HG03103 (cell line): Measurements from ENCODE around the gene GLB1L.
"Not testable (repeated sequence)": the region's sequence is repeated elsewhere in the genome, so short reads cannot be mapped to it uniquely, and the experiment has no call there.

ENCODE experiments used
- ATAC-seq: cut with Tn5 transposase; IDR thresholded peaks from one replicate; pipeline ENCODE4 v1.9.1; 2021; ENCODE audit warnings: low read depth; ENCODE audit not compliant: unreplicated experiment

GLB1L gene

GRCh38 chr2:219281588-219281987 is 36.3 kb upstream of the GLB1L start:
- no peak for ATAC-seq

GRCh38 chr2:219280651-219281050 is 35.4 kb upstream of the GLB1L start:
- ATAC-seq: no peak

DNA sequence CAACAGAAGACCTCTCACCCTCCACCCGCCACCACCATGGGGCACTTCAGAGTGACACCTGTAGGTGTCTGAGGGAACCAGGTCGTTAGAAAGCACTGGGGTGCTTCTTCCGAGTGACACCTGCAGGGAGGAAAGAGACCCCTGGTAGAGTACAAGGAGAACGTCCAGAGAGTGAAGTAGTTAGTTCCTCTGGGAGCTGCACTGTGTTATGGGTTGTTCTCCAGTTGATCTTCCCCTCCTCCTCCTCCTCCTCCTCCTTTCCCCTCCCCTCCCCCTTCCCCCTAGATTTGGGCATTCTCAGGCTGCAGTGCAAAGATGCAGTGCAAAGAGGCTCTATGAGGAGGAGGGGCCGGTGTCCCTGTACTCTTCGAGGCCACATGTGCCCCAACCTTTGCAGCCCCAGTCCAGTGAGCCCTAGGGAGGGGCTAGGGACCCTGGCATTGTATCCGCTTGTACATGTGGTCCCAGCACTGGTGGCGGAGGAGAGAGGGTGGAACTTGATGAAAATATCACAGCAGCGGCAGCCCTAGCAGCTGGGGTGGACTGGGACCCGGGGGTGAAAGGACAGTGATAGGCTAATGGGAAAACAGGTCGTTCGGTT is 34.8 kb upstream of the GLB1L start:
- ATAC-seq: no peak

DNA sequence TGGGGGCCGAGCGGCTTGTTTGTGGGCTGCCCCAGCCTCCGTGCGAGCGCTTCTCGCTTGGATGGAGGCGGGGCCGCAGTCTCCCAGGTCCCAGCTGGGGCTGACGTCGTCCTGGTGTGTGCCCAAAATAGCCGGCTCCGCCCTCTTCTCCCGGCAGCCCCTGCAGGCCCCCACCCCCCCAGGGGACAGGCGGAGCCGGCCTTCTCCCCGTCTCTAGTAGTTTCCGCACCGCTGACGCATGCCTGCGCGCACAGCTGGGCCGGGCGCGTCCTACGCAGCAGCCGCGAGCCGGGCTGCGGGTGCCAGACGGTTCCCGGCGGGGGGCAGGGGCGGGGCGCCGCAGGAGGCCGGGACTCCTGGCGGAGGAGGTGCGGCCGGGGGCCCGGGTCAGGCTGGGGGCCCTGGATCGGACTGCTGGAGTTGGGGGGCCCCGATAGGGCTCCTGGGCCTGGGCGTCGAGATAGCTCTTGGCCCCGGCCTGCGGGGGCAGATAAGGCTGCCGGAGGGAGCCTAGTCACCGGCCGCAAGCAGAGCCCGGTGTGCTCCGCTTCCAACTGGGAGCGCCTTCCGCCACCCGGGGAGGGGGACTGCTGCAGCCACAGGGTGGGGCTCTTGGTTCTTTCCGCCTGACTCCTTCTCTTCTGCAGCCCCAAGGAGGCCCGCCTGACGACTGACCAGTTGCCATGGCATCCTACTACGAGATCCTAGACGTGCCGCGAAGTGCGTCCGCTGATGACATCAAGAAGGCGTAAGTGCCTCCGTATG is 34.1 kb upstream of the GLB1L start, which contains the start of gene DNAJB2:
Gene DNAJB2 (plus strand): TSS at position 216 of the 765 bp plus-strand sequence. CDS start 468 bp downstream, at position 684.
- ATAC-seq: peak; percentile 78

GRCh38 chr2:219278655-219279150 is 33.5 kb upstream of the GLB1L start:
- no peak for ATAC-seq

- no peak for ATAC-seq
Observed at GRCh38 chr2:219277703-219278654, 32.7 kb upstream of the GLB1L start.

- no peak for ATAC-seq
Observed at GRCh38 chr2:219274361-219274921, 29.2 kb upstream of the GLB1L start.

- no peak for ATAC-seq
Observed at GRCh38 chr2:219273937-219274336, 28.7 kb upstream of the GLB1L start.

DNA sequence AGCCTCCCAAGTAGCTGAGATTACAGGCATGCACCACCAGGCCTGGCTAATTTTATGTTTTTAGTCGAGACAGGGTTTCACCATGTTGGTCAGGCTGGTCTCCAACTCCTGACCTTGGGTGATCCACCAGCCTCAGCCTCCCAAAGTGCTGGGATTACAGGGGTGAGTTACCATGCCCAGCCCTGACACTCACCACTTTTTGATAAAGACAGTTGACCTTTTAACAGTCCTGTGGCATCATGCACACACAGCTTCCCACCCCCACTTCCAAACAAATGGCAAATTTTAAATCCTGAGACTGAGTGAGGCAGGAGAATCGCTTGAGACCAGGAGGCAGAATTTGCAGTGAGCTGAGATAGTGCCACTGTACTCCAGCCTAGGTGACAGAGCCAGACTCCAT is 27.8 kb upstream of the GLB1L start:
- no peak for ATAC-seq

GRCh38 chr2:219272356-219272755 is 27.1 kb upstream of the GLB1L start:
- no peak for ATAC-seq

DNA sequence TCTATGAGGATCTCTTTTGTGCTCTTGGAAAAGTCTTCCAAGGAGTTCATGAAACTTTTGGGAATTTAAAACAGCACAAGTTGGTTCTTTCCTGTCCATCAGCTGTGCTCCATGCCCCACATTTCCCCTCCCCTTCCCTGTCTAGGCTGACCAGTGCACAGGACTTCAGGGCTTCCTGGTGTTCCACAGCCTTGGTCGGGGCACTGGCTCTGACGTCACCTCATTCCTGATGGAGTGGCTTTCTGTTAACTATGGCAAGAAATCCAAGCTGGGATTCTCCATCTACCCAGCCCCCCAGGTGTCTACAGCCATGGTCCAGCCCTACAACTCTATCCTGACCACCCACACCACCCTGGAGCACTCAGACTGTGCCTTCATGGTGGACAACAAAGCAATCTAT is 25.8 kb upstream of the GLB1L start:
- ATAC-seq: no peak

DNA sequence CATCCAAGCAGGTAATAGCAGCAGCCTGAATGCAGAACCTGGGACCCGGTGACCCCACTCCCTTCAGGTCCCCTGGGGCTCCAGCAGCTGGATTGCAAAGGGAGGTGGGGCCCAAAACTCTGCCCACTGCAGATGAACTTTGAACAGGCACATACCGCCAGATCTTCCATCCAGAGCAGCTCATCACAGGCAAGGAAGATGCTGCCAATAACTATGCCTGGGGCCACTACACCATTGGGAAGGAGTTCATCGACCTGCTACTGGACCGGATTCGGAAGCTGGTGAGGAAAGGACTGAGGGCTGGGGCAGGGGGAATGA is 24.8 kb upstream of the GLB1L start:
- ATAC-seq: no peak

GRCh38 chr2:219269362-219270054 is 24.3 kb upstream of the GLB1L start:
- no peak for ATAC-seq

- no peak for ATAC-seq
Observed at GRCh38 chr2:219268294-219268693, 23.1 kb upstream of the GLB1L start.

DNA sequence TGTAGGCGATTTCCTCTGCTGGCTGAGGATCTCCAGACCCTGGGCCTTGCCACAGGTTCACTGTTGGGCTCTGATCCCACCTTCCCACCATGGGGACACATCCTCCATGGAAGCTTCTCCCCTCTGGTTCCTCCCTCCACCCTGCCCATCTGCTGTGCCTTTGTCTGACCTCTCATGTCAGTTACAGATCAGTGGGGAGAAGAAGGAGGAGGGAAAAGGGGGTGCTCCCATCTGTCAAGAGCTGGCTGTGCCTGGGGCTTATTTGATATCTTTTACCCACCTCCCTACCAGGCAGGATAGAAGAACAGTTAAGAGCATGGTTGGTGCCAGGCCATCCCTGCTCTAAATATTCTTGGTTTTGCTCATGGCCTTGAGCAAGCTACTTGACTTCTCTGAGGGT is 21.6 kb upstream of the GLB1L start:
- ATAC-seq: no peak

DNA sequence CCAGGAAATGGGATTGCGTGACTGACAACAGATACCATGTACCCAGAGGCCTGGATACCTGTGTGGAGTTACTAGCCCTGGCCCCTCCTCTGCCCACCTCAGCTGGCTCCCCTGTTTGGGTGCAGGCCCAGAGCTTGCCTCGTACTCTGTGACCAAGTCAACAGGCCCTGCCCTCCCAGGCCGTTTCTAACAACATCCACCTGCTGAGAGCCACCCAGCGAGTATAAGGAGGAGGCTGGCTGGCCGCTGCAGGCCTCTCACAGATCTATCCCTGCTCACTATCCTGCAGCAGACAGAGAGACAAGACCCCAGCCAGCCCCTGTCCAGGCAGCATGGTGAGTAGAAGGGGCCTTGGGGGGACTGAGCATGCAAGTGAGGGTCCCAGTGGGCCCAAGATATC is 21.0 kb upstream of the GLB1L start:
- ATAC-seq: no peak

DNA sequence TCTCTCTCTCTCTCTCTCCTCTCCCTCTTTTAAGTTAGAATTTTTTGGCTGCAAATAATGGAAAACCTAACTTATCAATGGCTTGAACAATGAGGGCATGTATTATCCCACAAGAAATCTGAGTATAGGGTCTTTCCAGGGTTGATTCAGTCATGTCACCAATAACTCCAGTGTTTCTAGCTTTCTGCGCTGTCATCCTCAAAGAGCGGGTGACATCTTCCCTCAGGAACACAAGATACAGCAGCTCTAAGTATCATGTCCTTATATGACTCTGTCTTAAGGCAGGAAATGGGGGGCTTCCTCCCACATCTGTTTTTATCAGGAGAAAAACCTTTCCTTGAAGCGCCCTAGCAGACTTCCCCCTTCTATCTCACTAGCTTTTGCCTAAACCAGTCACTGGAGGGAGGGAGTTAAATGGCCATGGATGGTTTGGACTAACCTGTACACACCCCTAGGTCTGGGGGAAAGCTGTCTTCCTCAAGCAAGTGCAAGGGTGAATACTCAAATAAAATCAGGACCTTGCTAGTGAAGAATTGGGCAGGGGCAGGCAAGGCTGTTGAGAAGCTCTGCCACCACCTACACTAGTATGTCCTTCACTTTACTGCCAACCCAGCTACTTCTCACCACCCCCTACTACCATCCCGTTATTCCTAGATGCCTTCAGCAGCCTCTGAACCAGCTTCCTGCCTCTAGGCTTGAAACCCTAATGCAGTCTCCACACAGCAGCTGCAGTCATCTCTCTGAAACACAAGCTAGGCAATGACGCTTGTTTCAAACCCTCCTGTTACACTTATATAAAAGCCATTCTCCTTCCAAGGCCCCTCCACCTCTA is 16.0 kb upstream of the GLB1L start:
- ATAC-seq: no peak

- ATAC-seq: not testable (repeated sequence)
Observed at GRCh38 chr2:219258942-219259341, 13.7 kb upstream of the GLB1L start.

GRCh38 chr2:219254590-219255201 is 9.5 kb upstream of the GLB1L start:
- ATAC-seq: no peak
